GM21825 (cell line): ENCODE results near the gene RASAL2.

Experiments used
- ATAC-seq: cut with Tn5 transposase; IDR thresholded peaks from one replicate; pipeline ENCODE4 v1.9.1; 2021; ENCODE audit warnings: mild to moderate bottlenecking, moderate library complexity; ENCODE audit not compliant: unreplicated experiment

Gene RASAL2

GRCh38 chr1:178528953-178529335, 435.0 kb downstream of the RASAL2 start:
- no peak for ATAC-seq

- no peak for ATAC-seq
Measured at GRCh38 chr1:178529364-178530036, 435.6 kb downstream of the RASAL2 start.

GRCh38 chr1:178530037-178530402, 436.1 kb downstream of the RASAL2 start:
- ATAC-seq = no peak

GRCh38 chr1:178530502-178530901, 436.6 kb downstream of the RASAL2 start:
- no peak for ATAC-seq

GRCh38 chr1:178531887-178532286, 438.0 kb downstream of the RASAL2 start:
- no peak for ATAC-seq

- ATAC-seq = peak; percentile 75
Measured at GRCh38 chr1:178532392-178532791, 438.5 kb downstream of the RASAL2 start.

GRCh38 chr1:178533121-178533946, 439.4 kb downstream of the RASAL2 start:
- no peak for ATAC-seq
